ENCODE data around the gene TJP3.

The TJP3 gene

GRCh38 chr19:3725640-3726310 is 17.6 kb downstream of the TJP3 start:
- in situ Hi-C loops (cut with MboI; ENCODE audit: low pct_unique_long_range_greater_than_20kb, low sequenced_read_pairs): no loop called here
- DNase-seq: no peak

- in situ Hi-C loops (cut with MboI; ENCODE audit: low pct_unique_long_range_greater_than_20kb, low sequenced_read_pairs): no loop called here
Measured at GRCh38 chr19:3730457-3730958, 22.3 kb downstream of the TJP3 start.

GRCh38 chr19:3732108-3732507 is 23.9 kb downstream of the TJP3 start:
- no peak for DNase-seq
- in situ Hi-C loops (cut with MboI; ENCODE audit: low pct_unique_long_range_greater_than_20kb, low sequenced_read_pairs): no loop called here

More at GRCh38 chr19:3730457-3730958, 22.3 kb downstream of the TJP3 start:
- no peak for DNase-seq

GRCh38 chr19:3733549-3734309 is 25.5 kb downstream of the TJP3 start:
- in situ Hi-C loops (cut with MboI; ENCODE audit: low pct_unique_long_range_greater_than_20kb, low sequenced_read_pairs): no loop called here
- DNase-seq: peak; percentile 36

- in situ Hi-C loops (cut with MboI; ENCODE audit: low pct_unique_long_range_greater_than_20kb, low sequenced_read_pairs): no loop called here
Measured at GRCh38 chr19:3734310-3734600, 26.1 kb downstream of the TJP3 start.

GRCh38 chr19:3736106-3736724 is 28.0 kb downstream of the TJP3 start:
- in situ Hi-C loops (cut with MboI; ENCODE audit: low pct_unique_long_range_greater_than_20kb, low sequenced_read_pairs): no loop called here

More at GRCh38 chr19:3734310-3734600, 26.1 kb downstream of the TJP3 start:
- DNase-seq: no peak

GRCh38 chr19:3737487-3738205 is 29.5 kb downstream of the TJP3 start:
- no peak for DNase-seq
- in situ Hi-C loops (cut with MboI; ENCODE audit: low pct_unique_long_range_greater_than_20kb, low sequenced_read_pairs): no loop called here

More at GRCh38 chr19:3736106-3736724, 28.0 kb downstream of the TJP3 start:
- no peak for DNase-seq

- in situ Hi-C loops (cut with MboI; ENCODE audit: low pct_unique_long_range_greater_than_20kb, low sequenced_read_pairs): no loop called here
Measured at GRCh38 chr19:3738477-3739220, 30.5 kb downstream of the TJP3 start.

GRCh38 chr19:3740431-3740830 is 32.2 kb downstream of the TJP3 start:
- DNase-seq: no peak
- in situ Hi-C loops (cut with MboI; ENCODE audit: low pct_unique_long_range_greater_than_20kb, low sequenced_read_pairs): no loop called here

More at GRCh38 chr19:3738477-3739220, 30.5 kb downstream of the TJP3 start:
- DNase-seq: no peak

GRCh38 chr19:3743486-3743885 is 35.3 kb downstream of the TJP3 start:
- DNase-seq: peak; percentile 47
- in situ Hi-C loops (cut with MboI; ENCODE audit: low pct_unique_long_range_greater_than_20kb, low sequenced_read_pairs): no loop called here

- in situ Hi-C loops (cut with MboI; ENCODE audit: low pct_unique_long_range_greater_than_20kb, low sequenced_read_pairs): no loop called here
- DNase-seq: no peak
Measured at GRCh38 chr19:3745363-3746045, 37.3 kb downstream of the TJP3 start.

GRCh38 chr19:3746371-3747056 is 38.3 kb downstream of the TJP3 start:
- in situ Hi-C loops (cut with MboI; ENCODE audit: low pct_unique_long_range_greater_than_20kb, low sequenced_read_pairs): no loop called here
- no peak for DNase-seq

GRCh38 chr19:3748965-3749364 is 40.8 kb downstream of the TJP3 start:
- in situ Hi-C loops (cut with MboI; ENCODE audit: low pct_unique_long_range_greater_than_20kb, low sequenced_read_pairs): no loop called here
- DNase-seq: no peak

GRCh38 chr19:3750211-3750610 is 42.0 kb downstream of the TJP3 start:
- no peak for DNase-seq
- in situ Hi-C loops (cut with MboI; ENCODE audit: low pct_unique_long_range_greater_than_20kb, low sequenced_read_pairs): no loop called here

GRCh38 chr19:3751236-3751635 is 43.1 kb downstream of the TJP3 start:
- in situ Hi-C loops (cut with MboI; ENCODE audit: low pct_unique_long_range_greater_than_20kb, low sequenced_read_pairs): no loop called here
- no peak for DNase-seq

GRCh38 chr19:3752492-3752891 is 44.3 kb downstream of the TJP3 start:
- no peak for DNase-seq
- in situ Hi-C loops (cut with MboI; ENCODE audit: low pct_unique_long_range_greater_than_20kb, low sequenced_read_pairs): no loop called here

- in situ Hi-C loops (cut with MboI; ENCODE audit: low pct_unique_long_range_greater_than_20kb, low sequenced_read_pairs): no loop called here
- DNase-seq: no peak
Measured at GRCh38 chr19:3753631-3754410, 45.6 kb downstream of the TJP3 start.
